GM19023 (cell line): ENCODE data around the gene TMEM128.
"Not testable (repeated sequence)": the region's sequence is repeated elsewhere in the genome, so short reads cannot be mapped to it uniquely, and the experiment has no call there.

Experiments used
- ATAC-seq: cut with Tn5 transposase; IDR thresholded peaks from one replicate; pipeline ENCODE4 v1.9.1; 2021; ENCODE audit warnings: mild to moderate bottlenecking, moderate library complexity; ENCODE audit not compliant: unreplicated experiment

The TMEM128 gene

GRCh38 chr4:4256799-4257198 lies 8.8 kb upstream of the TMEM128 start:
- ATAC-seq, result no peak

GRCh38 chr4:4254666-4255065 lies 6.6 kb upstream of the TMEM128 start:
- no peak for ATAC-seq

GRCh38 chr4:4254199-4254598 lies 6.2 kb upstream of the TMEM128 start:
- ATAC-seq, result no peak

- ATAC-seq, result no peak
Observed at GRCh38 chr4:4249866-4250265, 1.8 kb upstream of the TMEM128 start.

GRCh38 chr4:4249342-4249741 lies 1.3 kb upstream of the TMEM128 start:
- not testable (repeated sequence) for ATAC-seq

- ATAC-seq, result no peak
Observed at GRCh38 chr4:4248885-4249203, 821 bp upstream of the TMEM128 start.

GRCh38 chr4:4247696-4248028 lies 361 bp downstream of the TMEM128 start:
- no peak for ATAC-seq

GRCh38 chr4:4245172-4245571 lies 2.9 kb downstream of the TMEM128 start:
- ATAC-seq, result no peak

- not testable (repeated sequence) for ATAC-seq
Observed at GRCh38 chr4:4239551-4239950, 8.5 kb downstream of the TMEM128 start.

- no peak for ATAC-seq
Observed at GRCh38 chr4:4233610-4234009, 14.4 kb downstream of the TMEM128 start.

- ATAC-seq, result no peak
Observed at GRCh38 chr4:4228356-4228668, 19.7 kb downstream of the TMEM128 start.

GRCh38 chr4:4227510-4228355 lies 20.3 kb downstream of the TMEM128 start:
- no peak for ATAC-seq

- no peak for ATAC-seq
Observed at GRCh38 chr4:4226606-4227438, 21.2 kb downstream of the TMEM128 start, which contains the start of gene OTOP1. OTOP1 (minus strand) TSS chr4:4226929; CDS start chr4:4226864, 65 bp downstream.

- no peak for ATAC-seq
Observed at GRCh38 chr4:4225915-4226605, 22.0 kb downstream of the TMEM128 start.

- no peak for ATAC-seq
Observed at GRCh38 chr4:4217113-4217512, 30.9 kb downstream of the TMEM128 start.

- no peak for ATAC-seq
Observed at GRCh38 chr4:4216648-4217047, 31.4 kb downstream of the TMEM128 start.

GRCh38 chr4:4213674-4214073 lies 34.3 kb downstream of the TMEM128 start:
- ATAC-seq, result not testable (repeated sequence)

GRCh38 chr4:4206204-4206603 lies 41.8 kb downstream of the TMEM128 start:
- no peak for ATAC-seq

GRCh38 chr4:4204401-4204745 lies 43.6 kb downstream of the TMEM128 start:
- no peak for ATAC-seq

GRCh38 chr4:4203688-4204400 lies 44.2 kb downstream of the TMEM128 start:
- no peak for ATAC-seq

- ATAC-seq, result no peak
Observed at GRCh38 chr4:4202510-4202909, 45.5 kb downstream of the TMEM128 start.
